HepG2 (cell line): Measurements from ENCODE around the gene TBC1D12.

Experiments
- FOXM1 ChIP-seq: sonication (generic); formaldehyde crosslinking; IDR thresholded peaks from 2 replicates; pipeline ENCODE4 v1.5.0; 2020; ENCODE audit warnings: missing genetic modification reagents
- FOXP1 ChIP-seq, 2 experiments: fragments of 450-650 bp in 1 of 2; IDR thresholded peaks; 2 replicates each; pipeline ENCODE4 v1.6.1; 2017 to 2018; ENCODE audit warnings: antibody characterized with exemption in 1 of 2
- KDM1A ChIP-seq: IDR thresholded peaks from 2 replicates; pipeline ENCODE4 v1.6.1; 2016; ENCODE audit warnings: missing compliant biosample characterization
- MAFG ChIP-seq: sonication (generic); formaldehyde crosslinking; IDR thresholded peaks from 2 replicates; pipeline ENCODE4 v1.5.1; 2020; ENCODE audit warnings: mild to moderate bottlenecking, missing genetic modification reagents
- POLR2A ChIP-seq, 2 experiments: IDR thresholded peaks; 2 replicates each; pipeline ENCODE4 v1.6.1; 2011; ENCODE audit warnings: low read depth in 2 of 2, low read length in 2 of 2, mild to moderate bottlenecking in 1 of 2, moderate library complexity in 1 of 2; ENCODE audit not compliant: insufficient read depth in 1 of 2
- U2AF2 ChIP-seq: fragments of 200-400 bp; formaldehyde crosslinking; IDR thresholded peaks from 2 replicates; pipeline ENCODE4 v1.6.1; 2017; ENCODE audit warnings: low read depth, mild to moderate bottlenecking, low read length
- USF2 ChIP-seq, 2 experiments: sonication (generic) in 1 of 2; formaldehyde crosslinking in 1 of 2; IDR thresholded peaks; 2 replicates each; pipeline versions ENCODE4 v1.5.1 to v1.6.1; 2011 to 2020; ENCODE audit warnings: borderline replicate concordance in 1 of 2, low read depth in 1 of 2, low read length in 1 of 2, mild to moderate bottlenecking in 1 of 2, missing genetic modification reagents in 1 of 2, moderate library complexity in 1 of 2
- ZBTB7A ChIP-seq: sonication (generic); formaldehyde crosslinking; IDR thresholded peaks from 2 replicates; pipeline ENCODE4 v1.8.0; 2022; ENCODE audit warnings: mild to moderate bottlenecking, missing genetic modification reagents

DNA sequence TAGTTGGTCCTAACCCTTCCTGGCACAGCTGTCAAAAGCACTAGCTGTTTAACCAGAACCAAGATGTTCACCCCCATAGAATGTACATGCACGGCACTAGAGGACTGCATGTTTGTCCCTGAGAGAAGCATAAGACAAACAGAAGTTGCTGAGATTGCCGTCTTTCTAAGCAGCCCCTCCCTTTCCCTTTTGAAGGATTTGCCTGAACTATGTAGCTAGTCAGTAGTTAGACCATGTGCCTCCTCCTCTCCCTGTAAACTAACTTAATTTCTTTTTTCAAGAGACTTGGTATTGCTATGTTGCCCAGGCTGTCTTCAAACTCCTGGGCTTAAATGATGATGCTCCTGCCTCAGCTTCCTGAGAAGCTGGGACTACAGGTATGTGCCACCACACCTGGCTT, 40.7 kb downstream of the TBC1D12 start:
- TF ChIP-seq KDM1A (CRISPR knock-in tag) (no peak), FOXM1 (CRISPR knock-in tag) (no peak), FOXP1 (IDR thresholded peaks at IDR 0.05) (no peak), FOXP1 (CRISPR knock-in tag; IDR thresholded peaks at IDR 0.05) (no peak), U2AF2 (no peak), ZBTB7A (CRISPR knock-in tag) (no peak), USF2 (IDR thresholded peaks at IDR 0.05; ENCODE audit: low read depth, low read length) (no peak), USF2 (CRISPR knock-in tag; IDR thresholded peaks at IDR 0.05; ENCODE audit: borderline replicate concordance) (no peak), MAFG (CRISPR knock-in tag) (no peak), POLR2A (IDR thresholded peaks at IDR 0.05; ENCODE audit: insufficient read depth in 1 of 2, low read depth in 2 of 2, low read length in 2 of 2) (no peak)
